GM21526 (cell line): Measurements from ENCODE around the gene ST6GALNAC6.
A peak's percentile ranks its signal among the peaks of the same experiment; 100 is the strongest.

ENCODE experiments used
- ATAC-seq: cut with Tn5 transposase; IDR thresholded peaks from one replicate; pipeline ENCODE4 v1.9.1; 2021; ENCODE audit warnings: moderate library complexity; ENCODE audit not compliant: unreplicated experiment, low FRiP score

ST6GALNAC6 gene

DNA sequence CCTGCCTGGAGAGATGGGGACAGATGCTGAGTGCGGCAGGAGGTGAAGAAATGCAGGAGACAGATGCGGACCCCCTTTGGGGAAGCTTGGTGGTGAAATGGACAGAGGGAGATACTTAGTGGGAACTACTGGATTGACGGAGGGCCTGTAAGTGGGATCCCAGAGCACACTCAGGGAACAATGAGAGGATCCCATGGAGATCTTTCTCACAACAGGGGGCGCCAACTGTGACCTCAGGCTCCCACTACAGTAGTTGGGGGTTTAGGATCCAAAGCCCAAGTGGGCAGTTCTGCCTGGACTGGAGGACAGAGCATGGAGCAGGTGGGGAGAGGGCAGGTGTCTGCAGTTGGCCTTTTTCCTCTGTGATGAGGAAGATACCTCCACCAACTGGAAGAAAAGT lies 34.8 kb upstream of the ST6GALNAC6 start:
- no peak for ATAC-seq

DNA sequence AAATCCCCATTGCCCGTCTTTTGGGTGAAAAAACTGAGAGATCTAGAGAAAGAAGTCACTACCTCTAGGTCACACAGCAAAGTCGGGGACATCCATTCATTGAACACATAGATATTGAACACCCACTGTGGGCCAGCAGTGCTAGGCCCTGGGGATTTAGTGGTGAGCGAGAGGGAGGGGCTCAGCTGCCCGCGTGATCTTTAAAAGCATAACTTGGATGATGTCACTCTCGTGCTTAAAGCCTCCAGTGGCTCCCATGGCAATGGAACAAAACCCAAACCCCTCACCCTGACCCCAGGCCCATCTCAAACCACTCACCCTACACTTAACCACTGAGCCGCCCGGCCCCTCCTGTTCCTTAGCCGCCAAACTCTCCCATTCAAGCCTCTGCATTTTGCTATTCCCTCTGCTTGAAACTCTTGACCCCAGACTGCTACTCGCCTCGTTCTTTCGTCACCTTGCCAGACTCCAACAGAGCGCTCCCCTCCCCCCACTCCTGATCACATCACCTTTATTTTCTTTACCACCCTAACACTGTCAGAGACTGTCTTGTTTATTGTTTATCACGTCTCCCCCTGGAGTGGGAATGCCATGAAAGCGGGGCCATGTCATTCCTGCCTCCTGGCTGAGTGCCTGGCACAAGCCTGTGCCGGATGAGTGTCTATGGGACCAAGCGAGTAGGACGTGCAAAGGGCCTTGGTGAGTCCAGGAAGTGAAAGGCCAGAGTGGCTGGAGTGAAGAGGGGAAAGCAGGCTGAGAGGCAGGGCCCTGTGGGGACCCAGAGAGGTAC lies 31.9 kb upstream of the ST6GALNAC6 start:
- ATAC-seq: peak; percentile 5

DNA sequence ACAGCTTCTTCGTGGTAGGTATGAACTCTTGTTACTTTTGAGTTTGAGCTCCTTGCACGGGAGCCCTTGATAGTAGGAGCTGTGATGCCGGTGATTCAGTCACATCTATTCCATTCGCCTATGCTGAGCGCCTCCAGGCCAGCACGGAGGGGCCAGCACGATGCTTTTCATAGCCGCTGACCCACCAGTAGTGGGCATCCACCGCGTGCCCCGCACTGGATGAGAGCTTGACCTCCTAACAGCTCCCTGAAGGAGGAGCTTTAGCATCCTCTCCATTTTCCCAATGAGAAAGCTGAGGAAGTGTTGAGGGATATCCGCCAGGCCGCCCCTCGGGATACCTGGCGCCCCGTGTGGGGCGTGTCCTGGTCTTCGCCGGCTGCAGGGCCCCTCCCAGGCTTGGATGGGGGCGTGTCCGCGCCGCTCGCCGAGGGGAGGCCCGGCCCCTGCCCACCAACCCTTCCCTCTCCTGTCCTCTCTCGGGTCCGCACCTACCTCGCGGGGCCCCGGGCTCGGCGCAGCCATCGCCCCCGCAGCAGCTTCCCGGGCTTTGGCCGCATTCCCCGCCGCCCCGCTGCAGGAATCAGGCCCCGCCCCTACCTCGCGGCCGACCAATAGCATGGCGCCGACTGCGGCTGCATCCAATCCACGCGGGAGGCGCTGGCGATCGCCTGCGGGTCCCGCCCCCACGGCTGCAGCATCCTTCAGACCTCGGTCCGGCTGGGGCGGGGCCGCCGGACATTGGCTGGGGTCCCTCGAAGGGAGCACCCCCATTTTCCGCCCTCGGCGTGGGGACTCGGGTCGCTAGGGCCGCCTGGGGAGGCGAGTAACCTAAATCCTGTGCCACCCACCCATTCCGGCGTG lies 31.1 kb upstream of the ST6GALNAC6 start, which contains the start of gene PIP5KL1:
Gene PIP5KL1, minus strand, starts transcription at position 547 of the 861 bp plus-strand sequence. Its CDS starts 25 bp downstream, at position 522.
- peak; percentile 46 for ATAC-seq

DNA sequence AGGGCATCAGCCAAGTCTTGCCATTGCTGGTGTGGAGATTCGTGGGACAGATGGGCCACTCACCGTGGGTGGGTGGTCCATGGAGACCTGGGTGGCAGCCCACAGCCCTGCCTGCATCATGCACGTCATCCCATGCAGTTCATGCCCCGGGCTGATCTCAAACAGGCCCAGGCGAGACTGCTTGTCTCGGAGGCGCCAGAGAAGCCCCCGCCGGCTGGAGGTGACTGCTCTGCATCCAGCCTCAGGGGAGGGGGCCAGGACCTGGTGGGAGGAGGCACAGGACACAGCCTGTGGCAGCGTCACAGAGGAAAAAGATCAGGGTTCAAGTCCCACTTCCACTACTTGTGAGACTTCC lies 30.2 kb upstream of the ST6GALNAC6 start:
- ATAC-seq: no peak

DNA sequence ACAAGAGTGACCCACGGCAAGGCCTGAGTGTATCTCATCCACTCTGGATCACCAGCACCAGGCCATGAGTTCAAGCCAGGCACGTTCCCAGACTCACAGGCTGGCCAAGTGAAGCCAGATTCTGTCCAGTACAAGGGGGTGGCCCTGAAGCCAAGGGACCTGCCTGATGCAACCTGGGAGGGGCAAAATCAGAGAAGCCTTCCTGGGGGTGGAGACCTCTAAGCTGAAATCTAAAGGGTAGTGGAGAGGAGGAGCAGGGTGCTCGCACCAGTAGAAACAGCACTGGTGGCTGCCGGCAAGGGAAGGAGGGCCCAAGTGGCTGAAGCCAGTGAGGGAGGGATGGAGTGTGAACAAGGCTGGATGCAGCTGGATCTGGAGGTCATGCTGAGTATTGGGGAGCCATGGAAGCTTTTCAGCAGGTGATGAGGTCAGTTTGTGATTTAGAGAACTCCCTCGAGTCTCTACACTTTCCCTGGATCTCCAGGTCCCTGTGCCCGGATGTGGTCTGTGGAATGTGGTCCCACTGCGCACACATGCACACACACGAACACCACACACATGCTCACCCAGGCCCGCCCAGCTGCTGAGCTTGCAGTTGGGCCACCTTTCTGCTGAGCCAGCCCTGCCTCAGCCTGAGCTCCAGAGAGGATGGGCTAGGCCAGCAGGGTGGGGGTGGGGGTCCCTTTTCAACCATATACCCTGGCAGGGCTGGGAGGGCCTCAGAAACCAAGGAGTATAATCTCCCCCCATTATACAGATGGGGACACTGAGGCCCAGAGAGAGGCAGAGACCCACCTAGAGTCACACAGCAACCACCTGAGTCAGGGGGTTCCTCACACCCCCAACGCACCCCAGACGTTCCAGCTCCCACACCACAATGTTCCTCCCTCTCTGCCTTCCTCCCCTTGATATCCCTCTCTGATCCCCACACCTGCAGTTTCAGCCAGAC lies 29.5 kb upstream of the ST6GALNAC6 start:
- no peak for ATAC-seq

DNA sequence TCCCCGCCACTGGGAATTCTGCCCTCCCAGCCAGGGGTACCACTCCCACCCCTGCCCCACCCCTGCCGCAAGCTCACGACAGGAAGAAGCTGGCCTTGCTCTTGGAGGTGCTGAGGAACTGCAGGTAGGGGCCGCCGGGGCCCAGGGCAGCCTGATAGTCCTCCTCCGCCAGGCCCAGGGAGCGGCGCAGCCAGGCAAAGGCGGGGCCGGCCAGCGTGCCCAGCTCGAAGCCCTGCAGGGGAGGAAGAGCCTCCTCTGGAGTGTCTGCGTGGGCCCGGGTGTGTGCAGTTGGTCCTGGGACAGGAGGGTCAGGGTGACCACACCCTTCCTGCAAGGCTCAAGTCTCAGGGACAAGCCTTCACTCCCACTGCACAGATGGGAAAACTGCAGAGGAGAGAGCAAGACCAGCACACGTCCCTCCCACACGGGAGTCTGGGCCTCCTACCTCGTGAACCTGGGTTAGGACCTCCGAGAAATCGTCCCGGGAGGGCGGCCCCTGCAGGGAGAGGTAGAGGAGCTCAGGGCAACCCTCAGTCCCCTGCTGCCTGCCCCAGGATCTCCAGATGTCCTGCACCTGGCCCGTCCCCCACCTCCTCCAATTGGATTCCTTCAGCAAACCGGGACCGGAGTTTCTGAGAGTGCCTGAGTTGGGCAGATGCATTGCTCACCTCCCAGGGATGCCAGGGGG lies 28.7 kb upstream of the ST6GALNAC6 start:
- no peak for ATAC-seq

DNA sequence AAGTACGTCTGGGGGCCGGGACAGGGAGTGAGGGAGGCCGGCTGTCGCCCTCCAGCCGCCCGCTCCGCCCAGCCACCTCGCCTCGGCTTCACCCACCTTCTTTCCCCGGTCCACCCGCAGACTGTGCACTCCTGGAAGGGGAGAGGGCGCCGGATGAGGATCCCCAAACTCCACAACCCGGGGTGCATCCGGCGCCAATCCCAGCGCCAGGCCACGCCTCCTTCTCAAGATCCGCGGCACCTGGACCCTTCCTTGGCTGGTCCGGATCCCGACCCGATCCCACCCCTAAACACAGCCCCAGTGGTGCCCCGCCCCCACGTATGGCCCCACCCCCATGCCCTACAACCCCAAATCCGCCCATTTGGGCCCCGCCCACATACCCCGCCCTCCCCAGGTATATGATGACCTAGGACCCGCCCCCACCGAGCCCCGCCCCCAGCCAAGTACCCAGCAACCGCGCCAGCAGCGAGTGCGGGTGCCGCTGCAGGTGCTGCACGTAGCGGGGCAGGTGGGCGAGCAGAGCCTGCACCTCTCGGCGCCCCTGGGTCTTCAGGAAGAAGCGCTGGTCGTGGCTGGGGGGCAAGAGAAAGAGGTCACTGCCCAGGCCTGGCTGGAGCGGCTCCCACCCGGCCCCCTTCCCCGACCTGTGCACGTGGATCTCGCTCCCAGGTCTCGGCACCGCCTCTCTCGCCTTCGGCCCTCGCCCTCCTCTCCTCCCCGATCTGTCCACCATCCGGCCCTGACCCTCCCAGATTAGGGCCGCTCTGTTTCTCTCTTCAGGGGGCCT lies 28.0 kb upstream of the ST6GALNAC6 start:
- ATAC-seq: no peak

DNA sequence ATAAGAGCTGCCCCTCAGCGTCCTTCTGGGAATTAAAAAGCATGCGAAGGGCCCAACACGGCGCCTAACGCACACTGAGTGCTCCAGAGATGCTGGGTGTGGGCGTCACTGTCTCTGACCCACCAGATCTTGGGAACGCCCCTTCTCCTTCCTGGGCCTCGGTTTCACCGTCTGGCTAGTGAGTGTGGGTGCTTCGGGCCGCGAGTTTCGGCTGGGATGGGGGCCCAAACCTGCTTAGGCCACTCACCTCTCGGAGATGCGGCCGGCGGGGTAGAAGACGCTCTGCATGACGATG lies 27.4 kb upstream of the ST6GALNAC6 start:
- no peak for ATAC-seq

DNA sequence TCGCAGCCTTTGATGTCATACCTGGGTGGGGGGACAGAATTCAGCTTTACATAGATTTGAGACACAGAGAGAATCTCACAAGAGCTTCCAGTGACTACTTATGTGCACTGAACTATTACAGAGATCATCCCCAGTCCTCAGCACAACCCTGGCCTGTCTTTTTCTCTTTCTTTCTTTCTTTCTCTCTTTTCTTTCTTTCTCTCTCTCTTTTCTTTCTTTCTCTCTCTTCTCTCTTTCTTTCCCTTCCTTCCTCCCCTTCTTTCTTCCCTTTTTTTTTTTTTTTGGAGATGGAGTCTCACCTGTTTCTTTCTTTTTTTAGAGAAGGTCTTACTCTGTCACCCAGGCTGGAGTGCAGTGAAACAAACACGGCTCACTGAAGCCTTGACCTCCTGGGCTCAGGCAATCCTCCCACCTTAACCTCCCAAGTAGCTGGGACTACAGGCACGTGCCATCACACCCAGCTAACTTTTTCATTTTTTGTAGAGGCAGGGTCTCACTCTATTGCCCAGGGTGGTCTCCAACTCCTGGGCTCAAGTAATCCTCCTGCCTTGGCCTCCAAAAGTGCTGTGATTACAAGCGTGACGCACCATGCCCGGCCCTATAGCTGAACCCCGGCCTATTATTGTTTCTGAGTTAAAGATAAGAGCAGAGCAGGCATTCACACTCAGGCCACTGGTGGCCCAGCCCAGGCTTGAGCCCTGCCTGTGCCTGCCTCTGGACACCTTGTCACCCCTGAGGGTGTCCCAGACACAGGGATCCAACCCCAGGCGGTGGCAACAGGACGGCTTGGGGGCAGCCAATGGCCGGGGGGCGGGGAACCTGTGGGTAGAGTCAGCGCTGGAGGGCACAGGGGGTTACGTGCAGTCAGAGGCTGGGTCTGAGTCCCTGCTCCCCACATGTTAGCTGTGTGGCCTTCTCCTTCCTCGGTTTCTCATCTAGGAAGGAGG lies 26.8 kb upstream of the ST6GALNAC6 start:
- ATAC-seq: no peak

DNA sequence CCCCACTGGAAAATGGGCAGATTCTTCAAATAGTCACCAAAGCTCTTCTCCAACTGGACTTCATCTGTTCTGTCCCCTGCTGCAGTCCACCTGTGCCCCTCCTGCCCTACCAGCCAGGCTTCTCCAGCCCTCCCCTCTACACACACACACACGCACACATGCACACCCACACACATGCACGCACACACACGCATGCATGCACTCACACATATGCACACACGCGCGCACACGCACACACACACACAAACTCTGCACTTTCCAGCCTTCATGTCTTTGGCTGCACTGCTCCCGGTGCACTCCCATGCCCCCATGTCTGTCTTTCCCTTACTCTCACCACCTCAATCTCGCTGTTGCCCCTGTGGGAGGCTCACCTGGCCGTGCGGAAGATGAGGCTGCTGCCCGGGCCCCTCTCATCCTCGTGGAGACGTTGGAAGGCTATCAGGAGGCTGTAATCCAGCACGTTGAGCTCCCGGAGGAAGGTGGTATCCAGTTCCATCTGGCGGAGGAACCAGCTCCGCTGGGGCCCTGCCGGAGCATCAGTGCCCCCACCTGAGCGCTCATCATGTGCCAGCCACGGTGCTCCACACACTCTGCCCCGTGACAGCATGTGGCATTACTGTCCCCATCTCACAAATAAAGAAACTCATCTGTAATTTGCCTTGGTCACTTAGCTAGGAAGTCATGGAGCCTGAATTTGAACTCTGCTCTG lies 25.5 kb upstream of the ST6GALNAC6 start:
- no peak for ATAC-seq

DNA sequence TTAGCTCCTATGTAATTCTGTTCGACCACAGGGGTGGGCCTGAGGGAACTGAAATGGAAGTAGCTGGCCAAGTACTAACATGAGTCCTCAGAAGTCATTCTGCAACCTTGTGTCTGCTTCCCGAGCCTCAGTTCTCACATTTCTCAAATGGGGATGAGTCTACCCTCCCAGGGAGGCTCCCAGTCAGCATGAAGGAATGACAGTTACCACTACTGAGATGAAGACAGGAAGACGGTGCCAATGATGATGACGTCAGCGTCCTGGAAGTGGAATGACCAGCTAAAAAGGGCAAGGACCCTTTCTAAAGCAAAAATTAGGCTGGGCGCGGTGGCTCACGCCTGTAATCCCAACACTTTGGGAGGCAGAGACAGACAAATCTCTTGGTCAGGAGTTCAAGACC lies 24.4 kb upstream of the ST6GALNAC6 start:
- no peak for ATAC-seq

DNA sequence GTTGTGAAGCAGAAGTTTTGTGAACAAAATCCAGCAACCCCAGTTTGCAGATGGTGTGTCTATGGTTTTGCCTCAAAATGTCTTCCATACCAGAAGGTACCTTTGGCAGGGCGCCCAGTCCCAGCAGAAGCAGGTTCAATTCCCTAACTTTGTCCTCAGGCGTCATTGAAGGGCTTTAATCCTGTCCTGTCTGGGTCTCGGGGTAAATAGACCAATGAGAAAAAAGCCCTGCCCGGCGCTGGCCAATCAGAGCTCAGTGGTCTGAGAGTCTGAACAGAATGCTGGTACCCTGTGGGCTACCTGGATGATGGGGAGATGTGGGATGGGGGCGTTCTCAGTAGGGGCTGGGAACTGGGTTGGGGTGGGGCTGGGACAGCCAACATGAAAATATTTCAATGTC lies 23.6 kb upstream of the ST6GALNAC6 start:
- no peak for ATAC-seq

DNA sequence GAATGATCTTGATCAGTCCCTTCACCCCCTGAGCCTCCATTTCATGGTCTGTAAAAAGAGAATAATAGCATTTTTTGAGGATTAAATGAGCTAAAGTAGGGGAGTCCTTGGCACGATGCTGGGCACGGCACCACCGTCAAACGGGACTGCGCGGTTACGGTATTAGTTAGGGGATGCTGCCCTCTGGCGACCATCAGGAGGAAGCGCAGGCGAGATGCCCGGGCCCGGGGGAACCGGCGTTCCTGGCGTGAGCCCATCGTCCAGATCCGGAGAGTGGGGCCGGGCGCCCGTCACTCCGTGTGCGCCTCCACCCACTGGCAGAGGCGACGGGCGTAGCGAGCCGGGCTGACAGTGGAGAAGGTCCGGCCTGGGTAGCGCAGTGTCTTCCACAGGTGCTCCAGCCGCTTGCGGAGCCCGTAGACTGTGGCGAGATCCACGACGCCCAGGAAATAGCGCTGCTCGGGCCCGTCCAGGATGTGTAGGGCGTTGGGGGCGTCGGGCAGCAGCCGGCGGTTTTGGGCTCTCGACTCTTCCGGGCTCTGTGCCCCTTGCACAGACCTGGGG lies 22.2 kb upstream of the ST6GALNAC6 start:
- no peak for ATAC-seq

DNA sequence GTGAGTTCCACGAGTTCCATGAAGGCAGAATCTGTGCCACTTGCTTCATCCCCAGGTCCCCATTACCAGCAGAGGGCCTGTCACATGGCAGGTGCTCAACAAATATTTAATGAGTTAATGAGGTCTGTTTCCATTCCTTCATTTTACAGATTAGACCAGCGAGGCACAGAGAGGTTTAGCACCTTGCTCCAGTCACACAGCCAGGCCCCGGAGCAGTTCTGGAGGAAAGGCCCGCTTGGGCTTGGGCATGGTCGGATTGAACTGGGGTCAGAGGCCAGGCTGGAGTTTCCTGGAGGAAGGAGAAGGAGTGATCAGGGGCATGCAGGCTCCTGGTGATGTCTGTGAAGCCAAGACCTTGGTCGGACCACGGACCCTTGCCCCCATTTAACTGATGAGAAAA lies 21.4 kb upstream of the ST6GALNAC6 start:
- no peak for ATAC-seq

DNA sequence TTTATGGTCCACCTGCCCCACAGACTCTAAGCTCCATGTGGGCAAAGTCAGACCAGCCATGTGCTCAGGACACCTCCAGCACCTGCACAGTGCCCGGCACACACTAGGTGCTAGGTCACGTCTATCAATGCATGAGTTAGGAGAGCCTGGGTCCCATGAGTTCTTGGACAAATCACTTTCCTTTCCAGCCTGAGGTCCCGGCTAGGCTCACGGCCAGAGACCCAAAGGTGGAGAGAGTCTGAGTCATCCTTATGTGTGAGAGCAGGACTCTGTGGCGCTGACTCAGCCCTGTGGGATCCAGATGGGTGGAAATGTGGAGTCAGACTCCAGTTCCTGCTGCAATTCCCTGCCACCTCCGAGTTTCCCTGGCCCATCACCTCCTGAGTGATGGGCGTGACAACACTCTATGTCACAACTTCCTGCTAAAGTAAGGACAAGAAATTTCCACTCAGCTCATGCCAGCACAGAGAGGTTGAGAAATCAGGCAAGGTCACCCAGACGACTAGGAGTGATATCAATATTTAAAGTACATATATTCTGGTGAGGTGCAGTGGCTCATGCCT lies 19.9 kb upstream of the ST6GALNAC6 start:
- no peak for ATAC-seq

DNA sequence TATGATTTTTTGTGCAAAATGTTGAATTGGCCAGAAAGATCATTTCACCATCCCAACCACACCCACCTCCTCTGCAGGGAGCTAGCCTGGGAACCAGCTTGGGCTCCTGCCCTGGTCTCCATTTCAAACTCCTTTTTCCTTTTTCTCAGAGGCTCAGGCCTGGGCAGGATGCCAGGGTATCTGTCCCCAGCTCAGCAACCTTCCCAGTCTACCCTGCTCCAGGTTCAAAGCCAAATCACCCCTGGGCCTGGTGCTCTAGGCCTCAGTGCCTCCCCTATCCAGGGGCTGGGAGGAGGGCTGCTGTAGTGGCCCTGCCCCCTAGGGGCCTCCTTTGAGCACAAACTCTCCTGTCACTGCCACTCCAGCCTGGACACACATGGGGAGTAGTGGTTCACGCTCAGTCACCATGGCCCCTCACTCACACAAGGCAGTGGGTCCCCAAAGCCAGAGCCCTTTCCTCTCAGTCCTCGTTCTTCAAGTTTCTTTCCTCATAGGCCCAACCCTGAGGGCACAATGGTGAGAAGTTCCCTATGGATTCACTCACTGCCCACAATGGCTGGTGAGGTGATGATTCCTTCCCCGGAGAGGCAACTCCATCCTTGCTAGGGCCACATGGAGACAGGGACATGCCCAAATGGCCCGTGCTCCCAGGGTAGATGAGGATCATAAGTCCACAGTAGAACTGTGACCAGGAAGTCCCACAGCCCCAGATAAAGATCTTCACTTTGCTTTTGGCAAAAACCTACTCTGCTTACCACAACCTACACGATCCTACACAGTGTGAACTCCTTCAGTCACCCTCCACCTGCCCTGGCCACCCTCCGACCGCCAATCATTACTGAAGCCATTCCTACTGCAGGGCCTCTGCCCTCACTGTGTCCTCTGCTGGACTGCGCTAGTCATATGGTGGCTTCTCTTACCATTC lies 19.0 kb upstream of the ST6GALNAC6 start:
- no peak for ATAC-seq
